Endothelial cell of umbilical vein (primary cell): ENCODE data around the gene CELSR1.

Source experiments
- CTCF ChIP-seq, 2 donors: IDR thresholded peaks; 1 replicate in 1 of 2; 2 replicates in 1 of 2; pipeline ENCODE4 v1.5.1; 2011; ENCODE audit warnings: low read length in 2 of 2, mild to moderate bottlenecking in 2 of 2, moderate library complexity in 2 of 2, control low read depth in 1 of 2, inconsistent platforms in 1 of 2, low read depth in 1 of 2; ENCODE audit not compliant: insufficient read depth in 1 of 2; ENCODE audit errors: extremely low read depth in 1 of 2
- EZH2 ChIP-seq: IDR thresholded peaks from 2 replicates; pipeline ENCODE4 v1.6.1; 2012; ENCODE audit warnings: borderline replicate concordance, low read depth, mild to moderate bottlenecking, moderate library complexity, low read length, inconsistent platforms; ENCODE audit not compliant: severe bottlenecking
- FOS ChIP-seq: IDR thresholded peaks from 2 replicates; pipeline ENCODE4 v1.6.1; 2011; ENCODE audit warnings: mild to moderate bottlenecking, low read length, moderate library complexity, borderline replicate concordance; ENCODE audit not compliant: insufficient read depth
- POLR2A ChIP-seq: IDR thresholded peaks from 2 replicates; pipeline ENCODE4 v1.6.1; 2012; ENCODE audit warnings: low read depth, mild to moderate bottlenecking, control low read depth, low read length

GRCh38 chr22:46507451-46508425 lies 29.7 kb downstream of the CELSR1 start:
- TF ChIP-seq CTCF (IDR thresholded peaks at IDR 0.05; ENCODE audit: extremely low read depth in 1 of 2, insufficient read depth in 1 of 2, low read depth in 1 of 2, low read length in 2 of 2) = no peak
- TF ChIP-seq FOS = no peak
- TF ChIP-seq EZH2 = no peak
- TF ChIP-seq POLR2A = no peak
